ENCODE results near the gene C19orf81.

GRCh38 chr19:50690439-50690838 lies 41.2 kb downstream of the C19orf81 start:
- TF ChIP-seq HNRNPH1 (optimal IDR thresholded peaks at IDR 0.05; ENCODE audit: low read depth, low read length) (no peak), ZNF717 (CRISPR knock-in tag; IDR thresholded peaks at IDR 0.05) (no peak), EZH2 (IDR thresholded peaks at IDR 0.05; ENCODE audit: borderline replicate concordance, low read depth, low read length) (no peak), ZNF133 (CRISPR knock-in tag; IDR thresholded peaks at IDR 0.05) (no peak), TARDBP (IDR thresholded peaks at IDR 0.05) (no peak), ZNF445 (CRISPR knock-in tag; IDR thresholded peaks at IDR 0.05; ENCODE audit: low read depth) (no peak)

Measured in K562 (cell line).